ENCODE results near the gene BARX1.
"Not testable (repeated sequence)": the region's sequence is repeated elsewhere in the genome, so short reads cannot be mapped to it uniquely, and the experiment has no call there.

The BARX1 gene

GRCh38 chr9:93964685-93965084 is 9.5 kb upstream of the BARX1 start:
- Histone ChIP-seq H3K4me2 (ENCODE audit: low read depth, low read length, poor library complexity, severe bottlenecking) (no peak overlapping the region), H3K27ac (ENCODE audit: low read depth, low read length) (no peak overlapping the region), H3K27me3 (ENCODE audit: low read length) (no peaks in the 10 kb centered on the region), H3F3A (ENCODE audit: insufficient read depth) (no peaks in the 10 kb centered on the region), H3K9ac (ENCODE audit: low read length) (no peak overlapping the region), H3K36me3 (ENCODE audit: low read length) (no peaks in the 10 kb centered on the region), H2AFZ (ENCODE audit: low read depth, low read length, severe bottlenecking) (no peak overlapping the region), H3K4me3 (ENCODE audit: insufficient read depth, low read length, poor library complexity, severe bottlenecking) (no peak overlapping the region), H4K20me1 (ENCODE audit: low read depth, low read length) (no peaks in the 10 kb centered on the region), H3K79me2 (ENCODE audit: insufficient read depth, low read length) (no peaks in the 10 kb centered on the region), H3K9me3 (ENCODE audit: insufficient read depth, low read length) (no peaks in the 10 kb centered on the region), H3K9me2 (replicated peaks; ENCODE audit: insufficient read depth, low read length) (no peaks in the 10 kb centered on the region)
- TF ChIP-seq EZH2phosphoT487 (conservative IDR thresholded peaks at IDR 0.05; ENCODE audit: low read length): no peak
- TF ChIP-seq CTCF (IDR thresholded peaks at IDR 0.05; ENCODE audit: insufficient read depth, low read length, poor library complexity, severe bottlenecking): no peak

GRCh38 chr9:93963969-93964368 is 8.8 kb upstream of the BARX1 start:
- no peak for TF ChIP-seq CTCF (IDR thresholded peaks at IDR 0.05; ENCODE audit: insufficient read depth, low read length, poor library complexity, severe bottlenecking)
- no peak for TF ChIP-seq EZH2phosphoT487 (conservative IDR thresholded peaks at IDR 0.05; ENCODE audit: low read length)
- Histone ChIP-seq H3K79me2 (ENCODE audit: insufficient read depth, low read length) (no peaks in the 10 kb centered on the region), H3K4me2 (ENCODE audit: low read depth, low read length, poor library complexity, severe bottlenecking) (no peak overlapping the region), H3F3A (ENCODE audit: insufficient read depth) (no peaks in the 10 kb centered on the region), H3K4me3 (ENCODE audit: insufficient read depth, low read length, poor library complexity, severe bottlenecking) (no peak overlapping the region), H3K36me3 (ENCODE audit: low read length) (no peaks in the 10 kb centered on the region), H2AFZ (ENCODE audit: low read depth, low read length, severe bottlenecking) (no peak overlapping the region), H3K9me3 (ENCODE audit: insufficient read depth, low read length) (no peaks in the 10 kb centered on the region), H4K20me1 (ENCODE audit: low read depth, low read length) (no peaks in the 10 kb centered on the region), H3K27me3 (ENCODE audit: low read length) (no peaks in the 10 kb centered on the region), H3K9me2 (replicated peaks; ENCODE audit: insufficient read depth, low read length) (no peaks in the 10 kb centered on the region), H3K9ac (ENCODE audit: low read length) (no peak overlapping the region), H3K27ac (ENCODE audit: low read depth, low read length) (no peak overlapping the region)

GRCh38 chr9:93963489-93963888 is 8.3 kb upstream of the BARX1 start:
- not testable (repeated sequence) for H3F3A ChIP-seq (ENCODE audit: insufficient read depth); H2AFZ ChIP-seq (ENCODE audit: low read depth, low read length, severe bottlenecking); H3K4me3 ChIP-seq (ENCODE audit: insufficient read depth, low read length, poor library complexity, severe bottlenecking); H4K20me1 ChIP-seq (ENCODE audit: low read depth, low read length); H3K4me2 ChIP-seq (ENCODE audit: low read depth, low read length, poor library complexity, severe bottlenecking); H3K9ac ChIP-seq (ENCODE audit: low read length); H3K9me3 ChIP-seq (ENCODE audit: insufficient read depth, low read length); H3K9me2 ChIP-seq (replicated peaks; ENCODE audit: insufficient read depth, low read length); H3K79me2 ChIP-seq (ENCODE audit: insufficient read depth, low read length); H3K27ac ChIP-seq (ENCODE audit: low read depth, low read length); H3K27me3 ChIP-seq (ENCODE audit: low read length); H3K36me3 ChIP-seq (ENCODE audit: low read length)

GRCh38 chr9:93962561-93963440 is 7.6 kb upstream of the BARX1 start:
- H3K4me2 ChIP-seq (ENCODE audit: low read depth, low read length, poor library complexity, severe bottlenecking): no peak overlapping the region
- no peak overlapping the region for H2AFZ ChIP-seq (ENCODE audit: low read depth, low read length, severe bottlenecking)
- H3K36me3 ChIP-seq (ENCODE audit: low read length): no peaks in the 10 kb centered on the region
- H3K79me2 ChIP-seq (ENCODE audit: insufficient read depth, low read length): no peaks in the 10 kb centered on the region
- H3K4me3 ChIP-seq (ENCODE audit: insufficient read depth, low read length, poor library complexity, severe bottlenecking): no peak overlapping the region
- H3K27ac ChIP-seq (ENCODE audit: low read depth, low read length): no peak overlapping the region
- no peak overlapping the region for H3K9ac ChIP-seq (ENCODE audit: low read length)
- TF ChIP-seq CTCF (IDR thresholded peaks at IDR 0.05; ENCODE audit: insufficient read depth, low read length, poor library complexity, severe bottlenecking) (peak; percentile 69), EZH2phosphoT487 (conservative IDR thresholded peaks at IDR 0.05; ENCODE audit: low read length) (no peak)
- H4K20me1 ChIP-seq (ENCODE audit: low read depth, low read length): no peaks in the 10 kb centered on the region
- H3K9me3 ChIP-seq (ENCODE audit: insufficient read depth, low read length): no peaks in the 10 kb centered on the region
- no peaks in the 10 kb centered on the region for H3F3A ChIP-seq (ENCODE audit: insufficient read depth)
- H3K27me3 ChIP-seq (ENCODE audit: low read length): no peaks in the 10 kb centered on the region
- no peaks in the 10 kb centered on the region for H3K9me2 ChIP-seq (replicated peaks; ENCODE audit: insufficient read depth, low read length)
